Measurements from ENCODE around the gene FAR2.
"Not testable (repeated sequence)": the region's sequence is repeated elsewhere in the genome, so short reads cannot be mapped to it uniquely, and the experiment has no call there.

Gene FAR2

DNA sequence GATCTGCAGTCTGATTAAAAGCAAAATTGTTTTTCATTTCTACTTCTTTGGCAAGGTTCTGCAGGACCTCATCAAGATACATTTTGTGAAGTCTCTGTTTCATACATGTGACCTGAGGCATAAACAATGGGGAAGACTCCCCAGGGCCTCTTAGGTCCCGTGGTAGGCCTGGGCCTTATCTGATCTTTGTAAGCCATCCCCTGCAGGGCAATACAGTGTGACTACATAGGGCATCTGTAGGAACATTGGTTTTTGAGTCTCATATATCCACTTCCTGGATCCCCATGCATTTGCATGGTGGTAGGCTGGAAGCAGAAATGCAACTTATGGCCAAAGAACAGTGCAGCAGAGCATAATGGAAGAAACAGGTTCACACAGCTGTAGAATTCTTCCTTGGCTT lies 6.0 kb downstream of the FAR2 start:
- DNase-seq = peak; percentile 19 to 20

DNA sequence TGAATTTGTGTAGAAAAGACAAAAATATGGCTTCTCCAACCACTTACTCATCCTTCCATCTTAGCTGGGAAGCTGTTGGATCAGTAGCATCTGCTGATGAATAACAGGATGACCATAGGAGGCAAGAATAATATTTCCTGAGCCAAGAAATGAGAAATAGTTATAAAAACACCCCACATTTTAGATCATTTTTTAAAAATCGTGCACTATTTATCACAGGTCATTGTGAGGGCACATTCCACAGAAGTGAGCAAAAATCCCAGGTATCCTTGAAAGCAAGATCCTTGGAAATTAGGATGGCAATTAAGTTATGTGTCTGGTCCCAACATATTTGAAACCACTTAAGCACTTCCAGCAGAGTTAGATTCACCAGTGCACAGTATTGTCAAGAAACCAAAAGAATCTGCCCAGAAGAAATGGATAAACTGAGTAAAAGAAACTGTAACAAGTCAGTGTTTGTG lies 8.4 kb downstream of the FAR2 start:
- DNase-seq = no peak

DNA sequence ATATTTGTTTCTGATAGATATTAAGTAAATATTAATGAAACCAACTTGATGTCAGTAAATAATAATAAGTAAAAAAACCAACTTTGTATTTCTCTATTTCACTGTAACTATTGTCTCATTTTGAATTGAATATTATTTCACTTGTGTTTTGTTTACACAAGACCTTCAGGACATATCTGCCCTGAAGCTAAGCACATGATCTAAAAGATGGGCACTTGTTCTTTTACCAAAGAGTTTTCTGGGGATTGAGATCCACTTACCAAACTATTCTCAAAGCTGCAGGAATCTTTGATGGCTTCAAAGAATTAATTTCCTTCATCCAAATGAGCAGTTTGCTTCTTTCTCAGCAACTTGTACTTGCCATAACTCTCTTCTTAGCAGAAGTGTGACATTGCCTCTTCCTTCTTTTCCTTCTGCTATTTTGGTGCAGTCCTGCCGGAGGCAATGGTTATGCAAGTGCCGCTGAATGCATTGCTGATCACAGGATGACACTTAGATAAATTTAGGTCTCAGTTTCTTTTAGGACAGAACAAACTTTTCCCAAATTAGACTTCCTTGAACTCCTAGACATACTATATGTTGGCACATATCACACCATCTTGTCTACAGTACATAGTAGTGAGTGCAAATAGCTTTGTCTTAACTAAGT lies 9.2 kb downstream of the FAR2 start:
- peak; percentile 79 to 83 for DNase-seq

DNA sequence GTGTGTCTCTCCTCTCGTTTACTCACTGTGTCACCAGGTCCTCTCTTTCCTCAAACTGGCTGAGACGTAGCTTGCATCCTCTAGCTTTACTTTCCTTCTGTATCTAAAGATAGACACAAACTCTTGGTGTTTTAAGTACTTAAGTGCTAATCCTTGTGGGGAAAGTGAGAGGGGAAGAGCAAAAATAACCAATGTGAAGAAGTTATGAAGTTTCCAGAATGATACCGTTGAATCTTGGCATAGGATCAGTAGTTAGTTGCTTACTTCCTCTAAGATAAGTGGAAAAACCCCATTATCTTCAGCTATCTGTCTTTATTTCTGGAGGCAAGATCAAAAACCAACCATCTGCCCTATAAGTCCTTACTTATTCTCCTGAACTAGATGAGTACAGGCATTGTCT lies 10.6 kb downstream of the FAR2 start:
- no peak for DNase-seq

DNA sequence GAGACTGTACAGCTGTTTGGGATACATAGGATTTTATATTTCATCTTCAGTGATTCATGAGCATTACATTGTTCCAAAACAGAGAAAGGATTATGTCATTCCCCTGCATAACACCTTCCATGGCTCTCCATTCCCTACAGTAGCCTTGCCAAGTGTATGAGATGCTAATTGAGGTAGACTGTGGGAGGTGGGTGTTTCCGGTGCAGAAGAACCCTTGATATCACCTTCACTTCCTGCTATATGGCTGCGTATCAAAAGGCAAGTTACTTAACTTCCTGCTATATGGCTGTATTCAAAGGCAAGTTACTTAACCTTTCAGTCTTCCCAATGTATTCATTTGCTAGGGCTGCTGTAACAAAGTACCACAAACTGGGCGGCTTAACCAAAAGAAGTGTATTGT lies 11.2 kb downstream of the FAR2 start:
- DNase-seq = peak; percentile 60 to 68

DNA sequence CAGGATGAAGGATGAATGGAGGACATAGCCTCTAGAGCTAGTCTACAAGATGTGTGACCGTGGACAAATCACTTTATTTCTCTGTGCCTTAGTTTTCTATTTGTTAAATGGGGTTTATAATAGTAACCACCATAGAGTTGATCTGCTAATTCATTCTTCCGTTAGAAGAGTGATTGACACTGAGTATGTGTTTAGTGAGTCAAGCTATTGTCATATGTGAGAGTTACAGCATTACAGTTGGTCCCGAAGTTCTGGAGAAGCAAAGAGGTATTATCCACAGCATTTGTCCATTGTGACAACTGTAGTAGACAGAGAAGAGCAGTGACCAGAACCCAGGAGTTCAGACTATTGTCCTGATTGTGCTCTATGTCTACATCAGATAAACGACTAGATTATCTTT lies 14.1 kb downstream of the FAR2 start:
- DNase-seq = no peak

DNA sequence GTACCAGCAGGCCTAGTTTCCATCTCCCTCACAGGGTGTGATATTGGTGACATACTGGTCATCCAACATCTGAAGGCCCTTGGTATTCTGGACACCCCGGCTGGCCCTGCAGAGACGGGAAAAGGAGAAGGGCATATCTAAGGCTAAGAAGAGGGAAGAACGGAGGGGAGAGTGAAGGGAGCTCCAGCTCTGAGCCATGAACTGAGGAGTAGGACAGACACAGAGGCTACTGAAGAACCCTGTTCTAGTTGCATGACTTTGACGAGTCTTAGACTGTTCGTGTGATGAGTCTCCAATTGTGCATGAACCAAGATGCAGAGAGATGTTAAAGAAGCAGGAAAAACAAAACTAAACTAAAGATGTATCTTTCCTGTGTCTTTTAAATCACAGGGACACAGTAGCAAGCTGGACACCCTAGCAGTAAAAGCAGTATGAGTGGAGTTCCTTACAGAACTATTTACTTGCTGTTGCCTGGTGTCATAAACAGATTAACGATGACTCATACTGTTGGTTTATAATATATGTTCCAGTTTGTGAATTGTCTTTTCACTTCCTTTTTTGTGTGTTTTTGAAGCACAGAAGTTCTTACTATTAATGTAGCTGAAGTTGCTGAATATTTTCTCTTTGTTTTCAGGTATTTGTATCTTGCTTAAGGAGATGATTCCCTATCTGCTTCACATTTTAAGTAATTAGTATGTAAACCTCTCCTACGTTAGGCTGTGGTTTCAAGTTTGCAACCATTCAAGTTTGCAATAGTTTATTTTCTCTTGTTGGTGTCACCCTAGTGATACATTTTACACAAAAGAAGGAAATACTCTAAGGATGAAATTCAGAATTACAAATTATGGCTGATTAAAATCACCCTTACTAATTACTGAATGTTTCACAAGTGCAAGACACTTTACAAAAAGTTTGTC lies 15.7 kb downstream of the FAR2 start:
- DNase-seq = peak; percentile 90 to 92

DNA sequence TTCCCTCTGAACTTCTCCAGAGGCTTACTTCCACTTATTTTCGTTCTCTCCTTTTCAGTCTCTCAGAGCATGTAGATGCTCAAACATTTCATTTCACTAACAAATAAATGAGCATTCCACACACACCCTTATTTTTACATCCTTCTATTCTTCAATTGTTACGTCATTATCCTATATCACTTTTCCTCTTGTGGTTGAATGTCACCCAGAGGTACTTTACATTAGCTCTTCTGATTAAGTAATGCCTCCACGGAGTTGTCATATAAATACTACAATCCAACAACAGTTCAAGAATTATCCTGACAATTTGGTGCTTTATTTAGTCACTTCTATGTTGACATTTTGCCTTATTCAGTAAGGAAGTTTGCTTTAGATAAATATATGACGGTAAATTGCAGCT lies 18.4 kb downstream of the FAR2 start:
- DNase-seq = no peak

DNA sequence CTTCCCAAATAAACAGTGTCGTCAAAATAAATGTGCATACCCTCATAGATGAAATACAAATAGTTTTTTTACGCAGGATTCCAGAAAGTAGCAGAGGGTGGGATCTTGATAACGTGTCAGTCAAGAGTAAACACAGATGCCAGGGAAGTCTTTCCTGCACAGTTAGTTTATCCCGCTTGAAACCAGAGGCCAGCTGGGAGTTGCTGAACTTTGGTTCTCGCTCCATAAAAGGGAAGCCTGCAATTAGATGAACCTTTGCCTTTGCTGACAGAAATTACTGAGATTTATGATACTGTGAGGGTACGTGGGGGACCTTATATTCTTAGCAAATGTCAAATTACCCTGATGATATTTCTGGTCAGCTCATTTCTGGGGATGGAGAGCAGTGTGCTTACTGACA lies 18.9 kb downstream of the FAR2 start:
- no peak for DNase-seq

DNA sequence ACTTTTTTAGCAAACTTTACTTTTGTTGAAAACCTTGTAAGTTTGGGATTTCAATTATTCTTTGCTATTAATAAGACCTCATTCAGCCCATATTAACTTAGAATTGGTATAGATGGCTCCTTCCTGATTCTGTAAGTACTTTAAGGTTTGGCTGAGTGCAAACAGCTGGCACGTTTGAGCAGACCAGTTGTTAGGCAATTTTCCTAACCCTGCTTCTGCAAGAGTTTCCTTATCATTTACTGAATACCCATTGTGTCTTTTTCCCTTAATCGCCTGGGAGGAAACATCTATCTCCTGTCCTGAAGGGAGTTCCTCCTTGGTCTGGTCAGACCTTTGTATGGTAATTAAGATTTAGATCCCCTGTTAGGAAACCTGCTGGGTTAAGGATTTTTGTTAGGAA lies 20.9 kb downstream of the FAR2 start:
- DNase-seq = peak; percentile 54 to 70

DNA sequence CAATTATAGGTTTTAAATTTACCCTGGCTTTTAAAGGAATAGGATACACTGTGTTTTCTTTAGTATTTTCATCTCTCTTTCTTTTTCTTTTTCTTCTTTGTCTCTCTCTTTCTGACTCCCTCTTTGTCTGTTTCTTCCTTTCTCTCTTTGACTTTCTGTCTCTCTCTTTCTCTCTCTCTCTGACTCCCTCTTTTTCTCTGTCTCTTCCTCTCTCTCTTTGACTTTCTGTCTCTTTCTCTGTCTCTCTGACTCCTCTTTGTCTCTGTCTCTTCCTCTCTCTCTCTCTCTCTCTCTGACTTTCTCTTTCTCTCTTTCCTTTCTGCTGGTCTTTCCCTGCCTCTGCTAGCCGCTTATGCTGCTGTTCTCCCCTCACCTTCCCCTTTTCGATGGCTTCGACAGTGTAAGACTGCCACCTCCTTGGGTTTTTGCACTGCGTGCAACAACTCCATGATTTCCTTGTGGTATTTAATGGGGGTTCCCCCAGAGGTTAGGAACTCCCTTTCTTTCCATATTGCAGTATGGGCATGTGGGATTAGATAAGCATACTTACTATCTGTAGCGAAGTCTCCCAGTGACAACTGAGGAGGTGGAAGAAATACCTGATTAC lies 21.5 kb downstream of the FAR2 start:
- peak; percentile 14 to 44 for DNase-seq

DNA sequence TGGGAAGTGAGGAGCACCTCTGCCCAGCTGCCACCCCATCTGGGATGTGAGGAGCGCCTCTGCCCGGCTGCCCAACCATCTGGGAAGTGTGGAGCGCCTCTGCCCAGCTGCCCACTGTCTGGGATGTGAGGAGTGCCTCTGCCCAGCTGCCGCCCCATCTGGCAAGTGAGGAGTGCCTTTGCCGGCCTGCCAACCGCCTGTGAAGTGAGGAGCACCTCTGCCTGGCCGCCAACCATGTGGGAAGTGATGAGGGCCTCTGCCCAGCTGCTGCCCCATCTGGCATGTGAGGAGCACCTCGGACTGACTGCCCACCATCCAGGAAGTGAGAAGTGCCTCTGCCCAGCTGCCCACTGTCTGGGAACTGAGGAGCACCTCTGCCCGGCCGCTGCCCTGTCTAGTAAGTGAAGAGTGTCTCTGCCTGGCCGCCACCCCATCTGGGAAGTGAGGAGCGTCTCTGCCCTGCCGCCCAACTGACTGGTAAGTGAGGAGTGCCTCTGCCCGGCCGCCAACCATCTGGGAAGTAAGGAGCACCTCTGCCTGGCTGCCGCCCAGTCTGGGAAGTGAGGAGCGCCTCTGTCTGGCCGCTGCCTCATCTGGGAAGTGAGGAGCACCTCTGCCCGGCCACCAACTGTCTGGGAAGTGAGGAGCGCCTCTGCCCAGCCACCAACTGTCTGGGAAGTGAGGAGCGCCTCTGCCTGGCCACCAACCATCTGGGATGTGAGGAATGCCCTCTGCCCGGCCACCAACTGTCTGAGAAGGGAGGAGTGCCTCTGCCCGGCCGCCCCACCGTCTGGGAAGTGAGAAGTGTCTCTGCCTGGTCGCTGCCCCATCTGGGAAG lies 22.6 kb downstream of the FAR2 start:
- no peak for DNase-seq

DNA sequence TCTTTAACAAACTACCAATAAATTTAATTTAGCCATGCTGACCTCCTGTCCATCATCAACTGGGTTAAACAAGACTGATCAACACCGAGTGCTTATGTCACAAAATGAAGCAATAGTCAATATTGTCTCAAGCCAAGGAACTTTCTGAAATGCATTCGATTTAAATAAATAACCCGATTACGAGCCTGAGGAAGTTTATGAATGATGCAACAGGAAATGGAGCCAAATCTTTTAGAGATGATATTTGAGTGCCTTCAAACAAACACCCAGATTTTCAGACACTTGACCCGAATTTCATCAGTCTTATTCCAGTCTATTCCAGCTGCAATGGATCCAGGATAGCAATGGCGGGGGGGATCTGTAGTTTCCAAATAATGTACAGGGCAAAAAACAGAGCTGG lies 27.9 kb downstream of the FAR2 start:
- DNase-seq = no peak

DNA sequence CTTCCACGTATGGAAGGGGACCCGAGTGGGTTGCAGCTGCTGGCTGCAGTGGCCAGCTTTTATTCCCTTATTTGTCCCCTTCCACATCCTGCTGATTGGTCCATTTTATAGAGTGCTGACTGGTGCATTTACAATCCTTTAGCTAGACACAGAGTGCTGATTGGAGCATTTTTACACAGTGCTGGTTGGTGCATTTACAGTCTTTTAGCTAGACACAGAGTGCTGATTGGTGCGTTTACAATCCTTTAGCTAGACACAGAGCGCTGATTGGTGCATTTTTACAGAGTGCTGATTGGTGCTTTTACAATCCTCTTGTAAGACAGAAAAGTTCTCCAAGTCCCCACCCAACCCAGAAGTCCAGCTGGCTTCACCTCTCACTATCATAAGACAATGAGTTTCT lies 33.2 kb downstream of the FAR2 start:
- not testable (repeated sequence) for DNase-seq

DNA sequence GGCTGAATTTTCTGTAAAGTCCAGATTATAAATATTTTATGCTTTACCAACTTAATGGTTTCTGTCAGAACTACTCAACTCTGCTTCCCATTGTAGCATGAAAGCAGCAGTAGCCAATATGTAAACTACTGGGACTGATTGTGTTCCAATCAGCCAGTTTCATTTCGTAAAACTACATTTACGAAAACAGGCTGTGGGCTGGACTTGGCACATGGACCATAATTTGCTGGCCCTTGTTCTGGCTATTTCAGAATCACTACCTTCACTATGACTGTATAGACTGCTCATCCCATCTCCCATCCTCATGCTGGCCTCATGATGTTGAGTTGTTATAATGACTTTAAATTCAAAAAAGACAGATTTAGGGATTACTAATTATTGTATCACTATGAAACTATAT lies 38.7 kb downstream of the FAR2 start:
- DNase-seq = no peak

DNA sequence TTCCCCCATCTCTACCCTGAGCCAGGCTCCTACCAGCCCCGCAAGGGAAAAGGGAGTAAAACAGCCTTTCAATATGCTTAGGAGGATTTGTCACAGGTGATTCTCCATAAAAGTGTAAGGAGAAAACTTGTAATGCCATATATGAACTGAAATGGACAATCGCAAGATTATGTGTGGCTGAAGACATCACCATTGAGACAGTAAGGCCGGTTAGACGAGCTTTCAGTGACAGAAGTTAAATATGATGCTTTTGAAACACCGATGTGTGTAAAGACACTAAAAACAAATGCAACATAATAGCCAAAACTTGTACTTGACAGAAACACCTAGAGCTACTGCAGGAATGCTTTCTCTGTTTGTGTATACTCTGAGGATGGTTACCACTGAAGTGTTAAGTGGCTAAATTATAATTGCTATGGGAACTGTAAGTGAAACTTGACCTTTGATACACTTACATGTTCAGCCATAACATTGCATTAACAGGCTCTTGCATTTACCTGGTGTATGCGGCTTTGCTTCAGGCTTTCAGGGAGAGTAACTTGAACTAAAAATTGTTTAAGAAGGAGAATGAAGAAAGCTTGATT lies 42.3 kb downstream of the FAR2 start:
- DNase-seq = no peak

DNA sequence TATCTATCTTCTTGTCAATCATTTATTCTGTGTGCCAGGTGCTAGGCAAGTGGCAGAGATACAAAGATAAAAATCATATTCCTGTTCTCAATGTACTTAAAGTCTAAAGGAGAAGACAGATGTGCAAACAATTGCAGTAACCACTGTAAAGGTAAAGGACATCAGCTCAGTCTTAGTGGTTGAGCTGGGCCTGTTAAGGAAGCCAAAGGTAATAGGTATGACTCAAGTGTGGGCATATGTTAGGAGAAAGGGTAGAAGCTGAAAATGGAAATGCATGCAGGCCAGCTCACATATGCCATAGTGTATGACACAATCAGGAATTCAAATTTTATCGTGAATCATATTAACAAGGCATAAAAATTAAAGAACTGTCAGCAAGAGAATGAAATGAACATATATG lies 49.8 kb downstream of the FAR2 start:
- DNase-seq = no peak

DNA sequence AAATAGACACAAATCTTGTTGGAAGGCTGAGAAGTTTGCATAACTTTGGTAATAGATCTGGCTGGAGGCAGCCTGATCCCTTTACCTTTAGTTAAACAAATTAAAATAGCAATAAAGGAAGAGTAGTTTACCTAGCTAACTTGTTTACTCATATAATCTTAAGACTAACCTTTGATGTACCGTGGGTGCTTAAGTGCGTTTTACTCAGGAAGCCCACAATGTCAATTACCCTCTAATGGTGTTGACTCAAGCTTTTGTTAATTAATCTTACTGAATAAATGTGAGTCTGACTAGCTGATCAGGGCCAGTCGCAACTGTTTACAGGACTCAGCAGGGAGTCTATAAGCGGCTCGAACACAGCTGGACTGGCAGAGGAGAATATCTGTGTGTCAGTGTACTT lies 51.5 kb downstream of the FAR2 start:
- DNase-seq = no peak

DNA sequence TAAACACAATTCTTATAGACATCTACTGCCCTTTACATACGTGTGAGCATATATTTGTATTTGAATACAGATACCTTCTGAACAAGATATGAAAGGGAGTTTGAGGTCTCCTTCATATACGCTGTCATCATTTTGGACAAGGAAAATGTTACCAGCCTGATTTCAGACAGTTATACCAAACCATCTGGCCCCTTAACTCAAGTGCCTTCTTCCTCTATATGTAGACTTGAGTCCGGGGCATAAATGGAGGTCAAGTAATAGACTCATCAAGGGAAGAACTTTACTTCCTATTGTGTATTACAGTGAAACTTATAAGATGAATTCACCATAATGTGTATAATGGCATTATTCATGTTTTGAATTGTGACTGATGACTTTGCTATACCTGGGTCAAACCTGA lies 52.2 kb downstream of the FAR2 start:
- no peak for DNase-seq

DNA sequence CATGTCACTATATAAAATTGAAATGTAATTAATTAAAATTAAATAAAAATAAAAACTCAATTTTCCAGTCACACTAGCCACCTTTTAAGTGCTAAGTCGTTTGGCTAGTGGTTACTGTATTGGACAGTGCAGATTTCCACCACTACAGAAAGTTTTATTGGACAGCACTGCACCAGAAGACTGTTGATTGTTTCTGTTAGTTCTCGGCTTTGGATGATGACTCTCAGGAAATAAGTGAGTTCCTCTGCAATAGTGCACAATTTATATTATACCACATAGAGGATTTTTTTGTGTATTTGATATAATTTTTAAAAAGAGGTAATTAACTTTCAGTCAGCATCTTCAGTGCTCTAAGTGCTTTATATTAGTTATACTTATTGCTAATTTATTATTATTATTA lies 52.7 kb downstream of the FAR2 start:
- no peak for DNase-seq

DNA sequence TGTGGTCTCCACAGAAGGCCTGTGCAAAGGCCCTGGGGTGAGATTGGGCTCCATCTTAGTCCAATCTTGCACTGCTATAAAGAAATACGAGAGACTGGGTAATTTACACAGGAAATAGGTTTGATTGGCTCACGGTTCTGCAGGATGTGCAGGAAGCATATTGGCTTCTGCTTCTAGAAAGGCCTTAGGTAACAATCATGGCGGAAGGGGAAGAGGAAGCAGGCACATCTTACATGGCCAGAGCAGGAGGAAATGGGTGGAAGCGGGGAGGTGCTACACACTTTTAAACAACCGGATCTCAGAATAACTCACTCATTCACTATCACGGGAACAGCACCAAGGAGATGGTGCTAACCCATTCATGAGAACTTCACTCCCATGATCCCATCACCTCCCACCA lies 55.4 kb downstream of the FAR2 start:
- DNase-seq = no peak

DNA sequence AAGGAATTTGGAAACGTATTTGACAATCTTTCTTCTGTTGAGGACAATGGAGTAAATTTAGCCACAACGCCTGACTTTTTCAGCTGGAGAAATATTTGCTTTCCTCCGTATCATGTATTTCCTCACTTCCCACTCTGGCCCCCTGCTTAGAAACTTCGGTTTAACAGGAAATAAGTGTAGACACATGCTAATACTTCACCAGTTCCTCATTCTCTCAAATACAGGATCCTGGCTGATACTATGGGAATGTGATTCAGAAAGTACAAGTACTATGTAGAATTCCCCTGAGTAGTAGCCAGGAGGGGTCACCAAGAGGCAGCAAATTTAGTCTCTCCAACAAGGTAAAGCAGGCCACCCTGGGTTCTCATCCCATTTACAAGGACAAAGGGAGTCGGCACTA lies 58.0 kb downstream of the FAR2 start:
- DNase-seq = peak; percentile 85 to 90

DNA sequence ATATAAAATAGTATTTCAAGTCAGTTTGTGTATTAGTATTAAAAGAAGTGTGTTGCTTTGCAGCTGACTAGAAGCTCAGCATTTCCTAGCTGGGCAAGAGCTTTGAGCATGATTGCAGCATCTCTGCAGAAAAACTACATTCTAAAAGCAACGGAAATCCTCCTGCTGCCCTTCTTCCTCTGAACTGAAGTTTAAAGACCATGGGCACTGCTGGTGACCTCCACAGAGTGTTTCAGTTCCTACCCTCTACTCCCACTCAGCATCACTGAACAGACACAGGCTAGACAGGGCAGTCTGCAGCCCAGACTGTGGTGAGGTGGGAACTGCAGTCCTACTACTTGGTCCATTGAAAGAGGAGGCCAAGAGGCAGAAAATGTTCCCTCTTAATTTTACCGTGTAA lies 59.0 kb downstream of the FAR2 start:
- DNase-seq = peak; percentile 84 to 87

Measured in AML-193 (cell line).